ENCODE measurements around the gene DLL1.
A peak's percentile ranks its signal among the peaks of the same experiment; 100 is the strongest.
"Not testable (repeated sequence)": the region's sequence is repeated elsewhere in the genome, so short reads cannot be mapped to it uniquely, and the experiment has no call there.

The DLL1 gene

GRCh38 chr6:170290296-170291128 lies at the start of gene DLL1:
Gene DLL1, minus strand, starts transcription at chr6:170291078. Its CDS starts 939 bp downstream, at chr6:170290139.
- DNase-seq (ENCODE audit: low read depth in 2 of 2, low spot score in 1 of 2) = no peak

DNA sequence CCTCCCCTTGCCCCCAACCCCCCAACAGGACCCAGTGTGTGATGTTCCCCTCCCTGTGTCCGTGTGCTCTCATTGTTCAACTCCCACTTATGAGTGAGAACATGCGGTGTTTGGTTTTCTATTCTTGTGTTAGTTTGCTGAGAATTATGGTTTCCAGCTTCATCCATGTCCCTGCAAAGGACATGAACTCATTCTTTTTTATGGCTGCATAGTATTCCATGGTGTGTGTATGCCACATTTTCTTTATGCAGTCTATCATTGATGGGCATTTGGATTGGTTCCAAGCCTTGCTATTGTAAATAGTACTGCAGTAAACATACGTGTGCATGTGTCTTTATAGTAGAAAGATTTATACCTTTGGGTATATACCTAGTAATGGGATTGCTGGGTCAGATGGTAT lies 44.3 kb upstream of the DLL1 start:
- DNase-seq (ENCODE audit: low read depth in 2 of 2, low spot score in 1 of 2) = not testable (repeated sequence)

- no peak for DNase-seq (ENCODE audit: low read depth in 2 of 2, low spot score in 1 of 2)
Observed at GRCh38 chr6:170329321-170329720, 38.4 kb upstream of the DLL1 start.

DNA sequence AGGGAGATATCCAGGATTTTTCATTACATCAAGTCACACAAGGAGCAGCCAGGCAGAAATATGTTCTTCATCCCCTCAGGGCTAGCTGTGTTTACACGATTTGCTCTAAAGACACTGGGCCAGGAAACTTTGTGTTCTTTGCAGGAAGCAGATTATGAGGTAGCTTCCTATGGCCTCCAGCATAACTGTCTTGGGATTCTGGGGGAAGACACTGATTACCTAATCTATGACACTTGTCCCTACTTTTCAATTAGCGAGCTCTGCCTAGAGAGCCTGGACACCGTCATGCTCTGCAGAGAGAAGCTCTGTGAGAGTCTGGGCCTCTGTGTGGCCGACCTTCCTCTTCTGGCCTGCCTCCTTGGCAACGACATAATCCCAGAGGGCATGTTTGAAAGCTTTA lies 26.8 kb upstream of the DLL1 start:
- no peak for DNase-seq (ENCODE audit: low read depth in 2 of 2, low spot score in 1 of 2)

DNA sequence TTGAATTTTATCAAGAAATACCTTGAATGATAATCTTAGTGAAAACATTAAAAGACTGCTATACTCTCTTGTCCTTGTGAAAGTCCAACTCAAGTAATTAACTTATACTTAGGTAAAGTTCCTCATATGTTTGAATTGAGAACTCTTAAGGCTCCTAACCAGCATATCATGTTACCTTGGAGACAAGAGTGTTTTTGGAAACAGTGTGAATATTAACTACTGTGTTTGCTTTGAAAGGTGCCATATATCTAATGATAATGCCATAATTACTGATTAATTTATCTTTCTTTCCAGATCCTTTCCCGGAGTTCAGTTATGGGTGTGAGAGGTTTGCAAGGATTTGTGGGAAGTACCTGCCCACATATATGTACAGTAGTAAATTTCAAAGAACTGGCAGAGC lies 26.2 kb upstream of the DLL1 start:
- DNase-seq (ENCODE audit: low read depth in 2 of 2, low spot score in 1 of 2) = no peak

DNA sequence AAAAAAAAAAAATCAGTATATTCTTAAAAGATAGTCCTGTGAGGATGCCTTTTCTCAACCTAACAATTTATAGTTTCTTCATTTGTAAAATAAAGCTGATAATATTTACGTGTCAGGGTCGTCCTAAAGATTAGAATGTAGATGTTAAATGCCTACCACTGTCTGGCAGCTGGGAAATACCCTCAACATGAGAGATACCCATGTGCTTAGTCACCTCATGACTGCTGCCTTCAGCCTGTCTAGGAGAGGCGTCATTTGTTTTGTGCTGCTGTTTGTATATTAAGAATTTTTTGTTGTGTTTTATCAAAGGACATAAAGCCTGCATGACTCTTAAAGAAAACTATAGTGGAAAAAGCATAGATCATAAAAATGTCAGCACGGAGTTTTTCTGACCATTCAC lies 25.2 kb upstream of the DLL1 start:
- no peak for DNase-seq (ENCODE audit: low read depth in 2 of 2, low spot score in 1 of 2)

GRCh38 chr6:170314983-170315382 lies 24.1 kb upstream of the DLL1 start:
- DNase-seq (ENCODE audit: low read depth in 2 of 2, low spot score in 1 of 2) = no peak

DNA sequence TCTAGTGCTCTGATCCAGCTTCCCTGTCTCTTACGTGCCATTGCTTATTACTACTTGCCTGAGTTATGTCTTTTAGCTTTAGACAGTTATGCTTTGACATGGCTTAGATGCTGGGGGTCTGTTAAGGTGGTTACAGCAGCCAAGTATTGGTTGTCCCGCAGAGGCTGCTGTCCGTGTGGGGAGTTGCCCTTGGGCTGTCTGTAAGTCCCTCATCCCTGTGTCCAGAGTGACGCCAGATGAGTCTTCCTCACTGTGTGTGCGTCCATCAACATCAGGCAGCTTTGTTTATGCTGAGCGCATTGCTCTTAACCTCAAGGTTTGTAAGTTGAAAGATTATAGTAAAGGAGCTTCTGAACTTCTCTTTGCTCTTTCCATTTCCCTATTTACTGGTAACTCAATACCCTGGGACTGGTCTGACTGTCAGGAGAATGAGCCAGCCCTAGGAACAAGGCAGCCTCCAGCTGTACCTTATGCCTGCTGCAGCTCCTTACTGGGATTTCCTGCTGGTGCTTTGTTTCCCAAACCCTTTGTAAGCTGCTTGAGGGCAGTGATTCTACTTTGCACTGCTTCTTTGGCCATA lies 22.9 kb upstream of the DLL1 start:
- DNase-seq (ENCODE audit: low read depth in 2 of 2, low spot score in 1 of 2) = no peak

DNA sequence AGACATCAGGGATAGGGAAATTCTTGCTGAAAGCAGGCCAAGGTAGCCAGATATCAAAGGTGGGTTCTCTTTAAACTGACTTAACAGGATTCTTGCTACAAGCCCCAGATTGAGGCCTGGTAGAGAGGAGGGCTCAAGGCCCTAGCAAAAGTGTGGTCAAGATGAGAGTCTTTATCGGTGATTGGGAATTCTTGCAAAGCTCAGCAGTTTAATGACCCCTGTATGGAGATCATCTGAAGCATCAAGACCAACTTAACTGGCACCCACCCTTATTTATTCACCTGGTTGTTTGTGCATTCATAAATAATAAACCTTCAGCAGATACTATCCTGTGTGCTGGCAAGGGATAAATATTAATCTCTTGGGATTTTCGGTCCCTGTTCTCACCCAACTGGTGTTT lies 22.0 kb upstream of the DLL1 start:
- no peak for DNase-seq (ENCODE audit: low read depth in 2 of 2, low spot score in 1 of 2)

GRCh38 chr6:170311696-170312095 lies 20.8 kb upstream of the DLL1 start:
- no peak for DNase-seq (ENCODE audit: low read depth in 2 of 2, low spot score in 1 of 2)

- no peak for DNase-seq (ENCODE audit: low read depth in 2 of 2, low spot score in 1 of 2)
Observed at GRCh38 chr6:170308761-170309160, 17.9 kb upstream of the DLL1 start.

GRCh38 chr6:170307080-170307545 lies 16.2 kb upstream of the DLL1 start:
- no peak for DNase-seq (ENCODE audit: low read depth in 2 of 2, low spot score in 1 of 2)

GRCh38 chr6:170306324-170307079 lies 15.6 kb upstream of the DLL1 start, which contains the start of gene FAM120B:
Gene FAM120B, plus strand, starts transcription at chr6:170306758. Its CDS starts 10,633 bp downstream, at chr6:170317391.
- peak; percentile 85 to 93 for DNase-seq (ENCODE audit: low read depth in 2 of 2, low spot score in 1 of 2)

DNA sequence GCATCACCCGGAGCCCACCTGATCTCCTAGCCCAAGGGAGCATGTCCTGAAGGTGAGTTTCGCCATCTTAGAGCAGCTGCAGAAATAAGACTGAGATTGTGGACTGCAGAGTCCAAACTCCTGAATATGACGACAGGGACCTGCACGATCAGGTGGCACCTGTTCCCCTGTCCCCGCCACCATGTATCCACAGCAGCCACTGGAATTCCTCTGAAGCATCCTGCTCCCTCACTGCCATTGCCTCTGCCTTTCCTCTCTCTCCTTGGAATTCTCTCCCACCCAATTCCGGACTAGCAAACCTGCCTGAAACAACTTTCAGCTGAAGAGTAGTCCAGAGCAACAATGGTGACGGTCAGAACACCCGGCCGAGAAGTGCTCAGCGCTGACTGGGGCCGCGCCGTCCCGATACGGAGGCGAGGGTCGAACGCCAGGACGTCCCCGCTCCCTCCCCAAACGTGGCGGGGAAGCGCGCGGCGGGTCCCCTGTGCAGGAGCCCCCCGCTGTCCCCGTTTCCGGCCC lies 15.0 kb upstream of the DLL1 start:
- DNase-seq (ENCODE audit: low read depth in 2 of 2, low spot score in 1 of 2) = no peak

- no peak for DNase-seq (ENCODE audit: low read depth in 2 of 2, low spot score in 1 of 2)
Observed at GRCh38 chr6:170301184-170301583, 10.3 kb upstream of the DLL1 start.

- no peak for DNase-seq (ENCODE audit: low read depth in 2 of 2, low spot score in 1 of 2)
Observed at GRCh38 chr6:170298688-170299087, 7.8 kb upstream of the DLL1 start.

- no peak for DNase-seq (ENCODE audit: low read depth in 2 of 2, low spot score in 1 of 2)
Observed at GRCh38 chr6:170297576-170298330, 6.9 kb upstream of the DLL1 start.

- no peak for DNase-seq (ENCODE audit: low read depth in 2 of 2, low spot score in 1 of 2)
Observed at GRCh38 chr6:170296746-170297575, 6.1 kb upstream of the DLL1 start.

DNA sequence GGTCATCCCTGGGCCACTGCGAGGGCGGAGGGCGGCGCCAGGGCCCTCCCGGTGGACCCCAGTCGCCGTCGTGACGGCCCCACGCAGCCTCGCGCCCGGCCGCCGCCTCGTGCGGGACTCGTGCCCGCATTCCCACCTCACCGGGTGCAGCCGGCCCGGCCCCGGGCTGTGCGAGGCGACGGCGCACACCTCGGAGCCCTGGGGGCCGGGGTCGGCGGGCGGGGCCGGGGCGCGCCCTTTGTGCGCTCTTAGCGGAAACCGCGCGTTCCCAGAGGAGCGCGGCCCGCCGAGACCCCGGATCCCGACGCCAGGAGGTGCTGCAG lies 5.5 kb upstream of the DLL1 start:
- no peak for DNase-seq (ENCODE audit: low read depth in 2 of 2, low spot score in 1 of 2)

Measured in stimulated activated CD8-positive, alpha-beta memory T cell treated with anti-CD3 and anti-CD28 coated beads, Interleukin-4, amount 100 ng/mL, for 4 hours (primary cell).